HEK293 (cell line): Measurements from ENCODE around the gene ENDOD1.

Source experiments
- CTCF ChIA-PET: fragments of 350-600 bp; formaldehyde crosslinking; extraction: SDS; loops from one replicate; lab custom pipeline; 2021; ENCODE audit warnings: antibody characterized with exemption; lab: Yijun Ruan, JAX
- POLR2A ChIA-PET: fragments of 300-600 bp; formaldehyde crosslinking; extraction: SDS; loops from one replicate; lab custom pipeline; 2020; ENCODE audit warnings: antibody characterized with exemption, inconsistent platforms; lab: Yijun Ruan, JAX
- H3K27ac ChIP-seq: fragments of 200-500 bp; sonication (Bioruptor generic); 2 replicates; pipeline ENCODE4 v1.5.1; 2014; ENCODE audit warnings: low read depth, low read length, control low read depth, inconsistent platforms; ENCODE audit errors: extremely low read depth
- H3K36me3 ChIP-seq, 2 experiments: fragments of 200-500 bp in 1 of 2; sonication (Bioruptor generic) in 1 of 2; 1 replicate in 1 of 2; 2 replicates in 1 of 2; pipeline ENCODE4 v1.5.1; 2014 to 2017; ENCODE audit warnings: inconsistent platforms in 2 of 2, low read length in 2 of 2; ENCODE audit not compliant: control insufficient read depth in 2 of 2, insufficient read depth in 1 of 2
- H3K4me1 ChIP-seq: fragments of 200-500 bp; sonication (Bioruptor generic); 2 replicates; pipeline ENCODE4 v1.5.1; 2014; ENCODE audit warnings: mild to moderate bottlenecking, low read length, inconsistent platforms; ENCODE audit not compliant: control insufficient read depth, insufficient read depth
- H3K4me3 ChIP-seq: 2 replicates; pipeline ENCODE4 v1.5.1; 2011; ENCODE audit warnings: low read depth, mild to moderate bottlenecking, control low read depth, low read length, moderate library complexity
- H3K9me3 ChIP-seq: fragments of 200-500 bp; sonication (Bioruptor generic); 2 replicates; pipeline ENCODE4 v1.5.1; 2014; ENCODE audit warnings: low read depth, low read length, inconsistent platforms; ENCODE audit not compliant: control insufficient read depth, insufficient read depth
- CTCF ChIP-seq: fragments of 450-650 bp; formaldehyde crosslinking; IDR thresholded peaks from 2 replicates; pipeline ENCODE4 v1.5.1; 2016; ENCODE audit warnings: missing biosample characterization, missing genetic modification characterization
- KLF16 ChIP-seq: fragments of 450-650 bp; formaldehyde crosslinking; IDR thresholded peaks from 2 replicates; pipeline ENCODE4 v1.5.1; 2017; ENCODE audit warnings: missing biosample characterization, missing genetic modification characterization
- KLF9 ChIP-seq: fragments of 450-650 bp; formaldehyde crosslinking; IDR thresholded peaks from 2 replicates; pipeline ENCODE4 v1.5.1; 2016; ENCODE audit warnings: missing biosample characterization, missing genetic modification characterization, low read depth
- MZF1 ChIP-seq: fragments of 450-650 bp; formaldehyde crosslinking; IDR thresholded peaks from 2 replicates; pipeline ENCODE4 v1.5.1; 2017; ENCODE audit warnings: missing biosample characterization, missing genetic modification characterization, borderline replicate concordance
- OSR2 ChIP-seq: fragments of 450-650 bp; formaldehyde crosslinking; IDR thresholded peaks from 2 replicates; pipeline ENCODE4 v1.5.1; 2016; ENCODE audit warnings: missing biosample characterization, missing genetic modification characterization
- PRDM6 ChIP-seq: fragments of 450-650 bp; formaldehyde crosslinking; IDR thresholded peaks from 2 replicates; pipeline ENCODE4 v1.5.1; 2017; ENCODE audit warnings: missing biosample characterization, missing genetic modification characterization
- RBAK ChIP-seq: fragments of 450-650 bp; formaldehyde crosslinking; IDR thresholded peaks from 2 replicates; pipeline ENCODE4 v1.5.1; 2016; ENCODE audit warnings: missing biosample characterization, missing genetic modification characterization
- TRIM28 ChIP-seq: IDR thresholded peaks from 2 replicates; pipeline ENCODE4 v1.6.1; 2011; ENCODE audit warnings: low read length, control low read depth, borderline replicate concordance
- ZFP3 ChIP-seq: fragments of 450-650 bp; formaldehyde crosslinking; IDR thresholded peaks from 2 replicates; pipeline ENCODE4 v1.5.1; 2016; ENCODE audit warnings: low read depth, missing biosample characterization, missing genetic modification characterization
- ZNF335 ChIP-seq: fragments of 450-650 bp; formaldehyde crosslinking; conservative IDR thresholded peaks from 2 replicates; pipeline ENCODE4 v1.5.1; 2016; ENCODE audit warnings: missing biosample characterization, missing genetic modification characterization
- ZNF433 ChIP-seq: fragments of 450-650 bp; formaldehyde crosslinking; IDR thresholded peaks from 2 replicates; pipeline ENCODE4 v1.5.1; 2016; ENCODE audit warnings: missing biosample characterization, missing genetic modification characterization, low read depth
- ZNF530 ChIP-seq: fragments of 450-650 bp; formaldehyde crosslinking; IDR thresholded peaks from 2 replicates; pipeline ENCODE4 v1.5.1; 2016; ENCODE audit warnings: low read depth, missing biosample characterization, missing genetic modification characterization
- ZNF544 ChIP-seq: fragments of 450-650 bp; formaldehyde crosslinking; IDR thresholded peaks from 2 replicates; pipeline ENCODE4 v1.5.0; 2017; ENCODE audit warnings: missing biosample characterization, missing genetic modification characterization
- ZNF600 ChIP-seq: fragments of 450-650 bp; formaldehyde crosslinking; IDR thresholded peaks from 2 replicates; pipeline ENCODE4 v1.5.1; 2016; ENCODE audit warnings: missing biosample characterization, missing genetic modification characterization
- ZNF654 ChIP-seq: fragments of 450-650 bp; formaldehyde crosslinking; IDR thresholded peaks from 2 replicates; pipeline ENCODE4 v1.5.1; 2016; ENCODE audit warnings: low read depth, missing biosample characterization, missing genetic modification characterization
- ZXDB ChIP-seq: fragments of 450-650 bp; formaldehyde crosslinking; IDR thresholded peaks from 2 replicates; pipeline ENCODE4 v1.5.1; 2016; ENCODE audit warnings: missing biosample characterization, missing genetic modification characterization

Gene ENDOD1

GRCh38 chr11:95152876-95153856, 63.5 kb downstream of the ENDOD1 start:
- Histone ChIP-seq H3K4me1 (no peaks in the 10 kb centered on the region; the same call in 1 of the 2 replicates), H3K27ac (no peak overlapping the region), H3K36me3 (no peaks in the 10 kb centered on the region), H3K9me3 (no peaks in the 10 kb centered on the region), H3K4me3 (no peak overlapping the region)
- ChIA-PET POLR2A (interaction anchor here (1.2 kb wide), 1 partner anchor 636 kb away, joined by 3 read pairs; no protein-coding TSS in a partner anchor), CTCF (interaction anchor here (0.7 to 7.5 kb wide), 24 partner anchors 21 to 1115 kb away, joined by 3 to 169 read pairs (median 4); partner anchors contain the start of genes FAM76B, SESN3 and SRSF8)
- TF ChIP-seq KLF9 (tag by site-specific recombination), result no peak
- TF ChIP-seq ZNF433 (tag by site-specific recombination), result no peak
- TF ChIP-seq ZNF600 (tag by site-specific recombination), result no peak
- TF ChIP-seq OSR2 (tag by site-specific recombination), result no peak
- no peak for TF ChIP-seq PRDM6
- no peak for TF ChIP-seq ZNF530
- no peak for TF ChIP-seq RBAK

- Histone ChIP-seq H3K9me3 (no peaks in the 10 kb centered on the region), H3K4me1 (no peaks in the 10 kb centered on the region; the same call in 1 of the 2 replicates), H3K36me3 (no peaks in the 10 kb centered on the region), H3K27ac (no peak overlapping the region), H3K4me3 (no peak overlapping the region)
- ChIA-PET CTCF (interaction anchor here (0.6 to 7.5 kb wide), 37 partner anchors 10 to 1311 kb away, joined by 3 to 169 read pairs (median 3); partner anchors contain the start of genes FAM76B and SESN3), POLR2A (no interaction called here)
- peak; percentile 55 for TF ChIP-seq ZFP3
- no peak for TF ChIP-seq MZF1 (tag by site-specific recombination)
Observed at GRCh38 chr11:95153857-95154246, 64.2 kb downstream of the ENDOD1 start.

GRCh38 chr11:95154514-95154913, 64.9 kb downstream of the ENDOD1 start:
- POLR2A ChIA-PET, result no interaction called here
- CTCF ChIA-PET, result interaction anchor here (0.6 to 7.5 kb wide), 49 partner anchors 10 to 1282 kb away, joined by 3 to 169 read pairs (median 3); partner anchors contain the start of genes FAM76B and SESN3
- Histone ChIP-seq H3K9me3 (no peaks in the 10 kb centered on the region), H3K4me1 (no peaks in the 10 kb centered on the region; the same call in 1 of the 2 replicates), H3K27ac (no peak overlapping the region), H3K4me3 (no peak overlapping the region), H3K36me3 (no peaks in the 10 kb centered on the region)
- 0 out of 2 replicates have a peak, but pooled peaks have one; percentile 11 for TF ChIP-seq ZXDB (tag by site-specific recombination)
- peak; percentile 66; the same call in 1 of the 2 replicates for TF ChIP-seq TRIM28
- no peak for TF ChIP-seq ZNF600 (tag by site-specific recombination)
- peak; percentile 84 for TF ChIP-seq ZNF654 (tag by site-specific recombination)
- TF ChIP-seq ZNF335, result peak; percentile 49; the same call in 1 of the 2 replicates
- TF ChIP-seq KLF16 (tag by site-specific recombination), result no peak
- TF ChIP-seq CTCF (tag by site-specific recombination), result peak; percentile 82
- no peak for TF ChIP-seq ZNF544 (tag by site-specific recombination)
